ENCODE measurements around the gene PALLD. TPM values are rescaled to one million over a fixed set of nuclear protein-coding genes. Genes with fewer than 3 reads are reported as not detected.

The PALLD gene
- total and polyA plus RNA-seq, 2 of the 8 experiments (the other 6 are each of a cell fraction or from before 2014, with no cell fraction given): 10.5 to 25.0 TPM

DNA sequence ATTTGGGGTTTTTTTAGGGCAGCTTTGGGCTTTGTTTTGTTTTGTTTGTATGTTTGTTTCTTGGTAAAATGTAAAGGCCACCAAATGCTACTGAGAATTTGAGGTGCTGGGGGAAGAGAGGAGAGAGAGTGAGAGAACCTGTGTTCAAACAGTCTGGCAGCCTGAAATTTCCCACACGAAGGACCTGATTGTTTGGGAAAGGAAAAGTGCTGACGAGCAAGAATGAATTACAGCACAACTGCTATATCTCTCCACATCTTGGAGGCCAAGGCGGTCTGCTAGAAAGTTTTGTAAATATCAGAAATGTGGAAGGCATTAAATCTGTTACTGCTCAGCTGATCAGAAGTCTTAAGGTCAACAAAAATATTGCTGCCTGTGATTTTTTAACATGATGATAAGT, 170.5 kb downstream of the PALLD start:
- Histone ChIP-seq H3K23me2 (ENCODE audit: low read depth, low read length) (no peaks in the 10 kb centered on the region), H3K4me1 (replicated peaks in 1 of 4; ENCODE audit: control insufficient read depth in 3 of 4, insufficient read depth in 4 of 4, low read length in 3 of 4) (peaks cover 0 to 2% (median 0%) of the 10 kb centered on the region in 4 experiments; a peak in 1 of 7 replicates), H4K5ac (ENCODE audit: insufficient read length, low read depth, low read length) (no peak overlapping the region), H3K56ac (replicated peaks; ENCODE audit: insufficient read length, low read depth, low read length) (no peak overlapping the region), H3K4ac (replicated peaks; ENCODE audit: insufficient read length, low read depth, low read length) (no peak overlapping the region), H2BK12ac (ENCODE audit: low read depth, low read length) (no peak overlapping the region), H3K23ac (ENCODE audit: insufficient read length) (no peak overlapping the region), H3K14ac (ENCODE audit: insufficient read length) (no peak overlapping the region), H3K18ac (ENCODE audit: extremely low read depth, low read length) (no peak overlapping the region), H2BK5ac (ENCODE audit: low read depth, low read length) (no peak overlapping the region), H3K4me2 (ENCODE audit: insufficient read depth in 1 of 2, low read depth in 2 of 2, low read length in 2 of 2) (no peak overlapping the region), H3K4me3 (ENCODE audit: extremely low read depth in 1 of 4, insufficient read depth in 2 of 4, low read depth in 3 of 4, low read length in 4 of 4) (no peak overlapping the region), H3K27me3 (replicated peaks in 1 of 4; ENCODE audit: control insufficient read depth in 3 of 4, extremely low read depth in 1 of 4, insufficient read depth in 3 of 4, low read length in 3 of 4) (no peaks in the 10 kb centered on the region), H3K36me3 (ENCODE audit: control insufficient read depth in 2 of 4, insufficient read depth in 4 of 4, low read length in 3 of 4) (no peaks in the 10 kb centered on the region), H3K9ac (replicated peaks in 1 of 4; ENCODE audit: extremely low read depth in 1 of 4, low read depth in 3 of 4, low read length in 3 of 4) (no peak overlapping the region), H4K20me1 (replicated peaks in 1 of 2; ENCODE audit: control insufficient read depth in 1 of 2, insufficient read depth in 2 of 2, low read length in 2 of 2) (no peaks in the 10 kb centered on the region), H3K79me2 (ENCODE audit: control insufficient read depth in 1 of 2, insufficient read depth in 2 of 2, low read length in 2 of 2) (no peaks in the 10 kb centered on the region), H2BK15ac (ENCODE audit: low read length) (no peak overlapping the region), H4K91ac (replicated peaks; ENCODE audit: insufficient read length, low read length) (no peak overlapping the region), H3K79me1 (ENCODE audit: low read depth, low read length) (no peaks in the 10 kb centered on the region), H4K8ac (ENCODE audit: extremely low read depth, insufficient read depth, low read length) (no peak overlapping the region), H3K27ac (ENCODE audit: low read depth, low read length) (no peak overlapping the region), H2AFZ (ENCODE audit: low read length) (no peak overlapping the region), H2BK20ac (ENCODE audit: low read length) (no peak overlapping the region), H3K9me3 (ENCODE audit: insufficient read depth in 2 of 2, low read depth in 1 of 2, low read length in 1 of 2) (no peaks in the 10 kb centered on the region), H2AK5ac (ENCODE audit: low read depth, low read length) (no peak overlapping the region), H2BK120ac (replicated peaks; ENCODE audit: low read depth, low read length) (no peak overlapping the region)
- TF ChIP-seq NRF1 (IDR thresholded peaks at IDR 0.05; ENCODE audit: low read depth, low read length) (no peak), KDM4A (IDR thresholded peaks at IDR 0.05; ENCODE audit: low read depth, low read length, severe bottlenecking) (no peak), SIX5 (IDR thresholded peaks at IDR 0.05; ENCODE audit: low read depth, low read length) (no peak), KDM1A (IDR thresholded peaks at IDR 0.05; ENCODE audit: borderline replicate concordance, low read length) (no peak), SIN3A (conservative IDR thresholded peaks at IDR 0.05 in 1 of 2, IDR thresholded peaks at IDR 0.05 in 1 of 2; ENCODE audit: low read depth in 1 of 2, low read length in 2 of 2) (no peak), RNF2 (IDR thresholded peaks at IDR 0.05; ENCODE audit: borderline replicate concordance, low read depth, low read length, missing control alignments, poor library complexity, severe bottlenecking) (no peak), POLR2A (IDR thresholded peaks at IDR 0.05; ENCODE audit: control extremely low read depth in 1 of 2, low read depth in 2 of 2, low read length in 2 of 2) (no peak), BCL11A (IDR thresholded peaks at IDR 0.05; ENCODE audit: low read depth in 2 of 2, low read length in 2 of 2) (no peak), EP300 (IDR thresholded peaks at IDR 0.05; ENCODE audit: borderline replicate concordance in 1 of 2, low read depth in 2 of 2, low read length in 2 of 2) (no peak), TAF7 (optimal IDR thresholded peaks at IDR 0.05; ENCODE audit: borderline replicate concordance, low read depth, low read length) (no peak)
- TF ChIP-seq, protein P1, sequence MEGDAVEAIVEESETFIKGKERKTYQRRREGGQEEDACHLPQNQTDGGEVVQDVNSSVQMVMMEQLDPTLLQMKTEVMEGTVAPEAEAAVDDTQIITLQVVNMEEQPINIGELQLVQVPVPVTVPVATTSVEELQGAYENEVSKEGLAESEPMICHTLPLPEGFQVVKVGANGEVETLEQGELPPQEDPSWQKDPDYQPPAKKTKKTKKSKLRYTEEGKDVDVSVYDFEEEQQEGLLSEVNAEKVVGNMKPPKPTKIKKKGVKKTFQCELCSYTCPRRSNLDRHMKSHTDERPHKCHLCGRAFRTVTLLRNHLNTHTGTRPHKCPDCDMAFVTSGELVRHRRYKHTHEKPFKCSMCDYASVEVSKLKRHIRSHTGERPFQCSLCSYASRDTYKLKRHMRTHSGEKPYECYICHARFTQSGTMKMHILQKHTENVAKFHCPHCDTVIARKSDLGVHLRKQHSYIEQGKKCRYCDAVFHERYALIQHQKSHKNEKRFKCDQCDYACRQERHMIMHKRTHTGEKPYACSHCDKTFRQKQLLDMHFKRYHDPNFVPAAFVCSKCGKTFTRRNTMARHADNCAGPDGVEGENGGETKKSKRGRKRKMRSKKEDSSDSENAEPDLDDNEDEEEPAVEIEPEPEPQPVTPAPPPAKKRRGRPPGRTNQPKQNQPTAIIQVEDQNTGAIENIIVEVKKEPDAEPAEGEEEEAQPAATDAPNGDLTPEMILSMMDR (IDR thresholded peaks at IDR 0.05; ENCODE audit: control extremely low read depth in 1 of 3, insufficient read depth in 1 of 3, low read depth in 1 of 3, low read length in 3 of 3): no peak
- no peak for DNase-seq (ENCODE audit: low read depth in 1 of 2, low spot score in 2 of 2)
- ChIA-PET CTCF (ENCODE audit: partially characterized antibody) (no interaction called here), POLR2A (ENCODE audit: partially characterized antibody) (interaction anchor here (0.6 kb wide), 1 partner anchor 58 kb away, joined by 4 read pairs; no protein-coding TSS in a partner anchor)
- no peak for FAIRE-seq
- 78% methylated on average over 3 of the region's 3 CpGs; no CpG with 5 or more reads in 1 of the 2 experiments for WGBS, 2 experiments (ENCODE audit: extremely low coverage in 1 of 2, insufficient coverage in 1 of 2, insufficient read length in 1 of 2, insufficient replicate concordance in 2 of 2, low coverage in 1 of 2, low lambda C conversion rate in 2 of 2, missing lambda C conversion rate in 1 of 2)

Measured in H1 (cell line).